Mesothelial cell of epicardium (in vitro differentiated cells): ENCODE results near the gene CELF1. TPM values are rescaled to one million over a fixed set of nuclear protein-coding genes. Genes with fewer than 3 reads are reported as not detected.
"Not testable (repeated sequence)": the region's sequence is repeated elsewhere in the genome, so short reads cannot be mapped to it uniquely, and the experiment has no call there.

ENCODE experiments used
- DNase-seq, 2 experiments: peaks; one replicate each; pipeline ENCODE4 v3.0.0; 2021; ENCODE audit warnings: low spot score in 2 of 2; ENCODE audit not compliant: unreplicated experiment in 2 of 2
- H3K27ac Mint-ChIP-seq: 2 replicates; pipeline ENCODE4 v1.8.0; 2021; ENCODE audit warnings: mixed read lengths
- H3K27me3 Mint-ChIP-seq: 2 replicates; pipeline ENCODE4 v1.8.0; 2021; ENCODE audit warnings: low read depth, mixed read lengths
- H3K36me3 Mint-ChIP-seq: 2 replicates; pipeline ENCODE4 v1.8.0; 2021; ENCODE audit warnings: mixed read lengths
- H3K4me1 Mint-ChIP-seq: 2 replicates; pipeline ENCODE4 v1.8.0; 2021; ENCODE audit warnings: mixed read lengths
- H3K4me3 Mint-ChIP-seq: 2 replicates; pipeline ENCODE4 v1.8.0; 2021; ENCODE audit warnings: mild to moderate bottlenecking, moderate library complexity, mixed read lengths
- H3K9me3 Mint-ChIP-seq: 2 replicates; pipeline ENCODE4 v1.8.0; 2021; ENCODE audit warnings: mixed read lengths
- CTCF ChIP-seq: fragments of 200-600 bp; sonication (generic); IDR thresholded peaks from one replicate; pipeline ENCODE4 v1.5.0; 2021; ENCODE audit warnings: antibody characterized with exemption; ENCODE audit not compliant: unreplicated experiment
- total RNA-seq: library from RNA; stranded (reverse); gene quantifications from 3 replicates; pipeline ENCODE4 v1.2.1, GENCODE V29; 2021

CELF1 gene
- total RNA-seq, 1 donor from 2014 or later, result 123 TPM

DNA sequence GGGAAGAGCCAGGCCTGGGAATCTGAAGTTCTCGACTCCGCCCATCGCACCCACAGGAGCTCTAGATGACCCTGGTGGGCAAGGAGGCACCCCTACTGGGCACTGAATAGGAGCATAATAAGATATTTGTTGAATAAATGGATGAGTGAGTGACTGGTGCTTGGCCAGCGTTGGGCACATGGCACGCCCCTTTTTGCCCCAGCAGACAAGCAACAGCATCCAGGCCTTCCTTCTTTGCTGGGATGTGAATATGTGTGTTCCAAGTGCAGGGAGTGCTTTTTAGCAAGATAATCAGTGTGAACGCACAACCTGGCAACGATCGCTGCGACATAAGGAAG is 443 bp upstream of the CELF1 start:
- H3K27me3 Mint-ChIP-seq, result no peaks in the 10 kb centered on the region
- peak overlapping the region; percentile 97 for H3K27ac Mint-ChIP-seq
- TF ChIP-seq CTCF, result peak; percentile 47
- H3K36me3 Mint-ChIP-seq, result no peaks in the 10 kb centered on the region
- peak overlapping the region; percentile 86 for H3K4me3 Mint-ChIP-seq
- H3K9me3 Mint-ChIP-seq, result no peaks in the 10 kb centered on the region
- H3K4me1 Mint-ChIP-seq, result peaks cover 18% of the 10 kb centered on the region
- no peak for DNase-seq

DNA sequence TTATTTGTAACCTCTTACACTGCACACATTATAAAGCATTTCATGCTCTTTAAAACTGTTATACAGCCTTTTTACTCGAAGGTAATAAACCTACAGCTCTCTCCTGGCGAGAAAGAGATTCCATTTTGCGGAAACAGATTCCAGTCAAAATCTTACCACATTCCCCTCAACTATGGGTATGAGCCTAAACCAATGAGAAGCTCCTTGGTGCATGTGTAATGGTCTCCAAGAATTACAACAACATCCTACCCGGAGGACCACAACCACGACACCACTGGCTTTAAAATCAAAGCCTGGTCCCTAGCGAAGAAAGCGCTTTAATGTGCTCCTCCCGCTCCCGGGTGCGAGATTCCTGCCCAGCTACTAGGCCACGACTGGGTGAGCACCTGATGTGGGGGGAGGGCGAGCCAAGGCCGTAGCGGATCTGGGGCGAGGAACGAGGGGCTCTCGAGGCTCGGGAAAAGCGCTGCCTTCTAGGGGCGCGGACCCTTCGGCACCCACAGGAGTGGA is 821 bp downstream of the CELF1 start:
- Mint-ChIP-seq H3K4me3 (peak overlapping the region; percentile 96), H3K27ac (peak overlapping the region; percentile 99), H3K36me3 (peaks cover 5% of the 10 kb centered on the region), H3K9me3 (no peaks in the 10 kb centered on the region), H3K27me3 (no peaks in the 10 kb centered on the region), H3K4me1 (peaks cover 18% of the 10 kb centered on the region)
- DNase-seq, result no peak
- TF ChIP-seq CTCF, result no peak

DNA sequence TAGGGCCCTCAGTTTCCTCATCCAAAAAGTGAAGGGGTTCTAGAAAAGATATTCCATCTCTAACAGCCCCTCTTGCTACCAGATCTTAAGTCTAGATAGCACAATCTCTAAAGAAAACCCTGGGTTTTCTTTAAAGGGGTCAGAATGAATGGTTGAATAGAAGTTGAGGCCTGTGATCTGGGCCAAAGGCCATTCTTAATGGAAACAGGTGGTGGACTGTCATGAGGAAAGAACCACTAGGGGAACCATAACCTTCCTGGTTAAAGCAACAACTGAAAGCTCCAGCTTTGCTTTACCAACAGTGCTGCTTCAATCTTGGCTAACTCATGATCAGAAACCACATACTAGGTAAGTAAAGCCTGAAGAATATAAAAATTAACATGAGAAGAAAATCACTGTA is 1.8 kb downstream of the CELF1 start:
- peaks cover 18% of the 10 kb centered on the region for H3K4me1 Mint-ChIP-seq
- peak overlapping the region; percentile 99 for H3K27ac Mint-ChIP-seq
- H3K36me3 Mint-ChIP-seq, result peaks cover 6% of the 10 kb centered on the region
- H3K4me3 Mint-ChIP-seq, result peak overlapping the region; percentile 96
- H3K9me3 Mint-ChIP-seq, result no peaks in the 10 kb centered on the region
- no peak for TF ChIP-seq CTCF
- DNase-seq, result no peak
- no peaks in the 10 kb centered on the region for H3K27me3 Mint-ChIP-seq

DNA sequence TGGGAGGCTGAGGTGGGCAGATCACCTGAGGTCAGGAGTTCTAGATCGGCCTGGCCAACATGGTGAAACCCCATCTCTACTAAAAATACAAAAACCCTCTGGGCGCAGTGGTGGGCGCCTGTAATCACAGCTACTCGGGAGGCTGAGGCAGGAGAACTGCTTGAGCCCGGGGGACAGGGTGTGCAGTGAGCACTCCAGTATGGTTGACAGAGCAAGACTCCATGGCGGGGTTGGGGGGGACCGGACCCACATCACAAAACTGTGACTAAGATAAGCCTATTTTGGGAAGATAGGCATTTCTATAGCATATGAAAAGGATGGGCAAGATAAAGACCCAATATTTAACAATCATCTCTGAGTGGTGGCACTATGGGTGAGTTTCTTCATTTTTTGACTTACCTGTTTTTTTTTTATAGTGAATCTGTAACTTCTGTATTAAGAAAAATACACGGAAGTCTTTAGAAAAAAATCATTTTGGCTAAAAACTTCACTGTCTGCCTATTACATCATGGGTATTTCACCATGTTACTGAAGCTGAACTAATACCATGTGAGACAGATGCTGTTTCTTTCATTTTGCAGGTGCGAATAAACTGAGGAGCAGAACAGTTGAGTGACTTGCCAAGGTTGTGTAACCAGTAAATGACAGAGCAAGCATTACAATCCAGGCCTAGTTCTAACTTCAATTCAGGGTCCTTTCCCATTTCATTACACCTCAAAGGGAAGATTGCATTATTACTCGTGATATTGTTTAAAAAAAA is 2.5 kb downstream of the CELF1 start:
- H3K4me3 Mint-ChIP-seq, result peak overlapping the region; percentile 0
- no peak for TF ChIP-seq CTCF

DNA sequence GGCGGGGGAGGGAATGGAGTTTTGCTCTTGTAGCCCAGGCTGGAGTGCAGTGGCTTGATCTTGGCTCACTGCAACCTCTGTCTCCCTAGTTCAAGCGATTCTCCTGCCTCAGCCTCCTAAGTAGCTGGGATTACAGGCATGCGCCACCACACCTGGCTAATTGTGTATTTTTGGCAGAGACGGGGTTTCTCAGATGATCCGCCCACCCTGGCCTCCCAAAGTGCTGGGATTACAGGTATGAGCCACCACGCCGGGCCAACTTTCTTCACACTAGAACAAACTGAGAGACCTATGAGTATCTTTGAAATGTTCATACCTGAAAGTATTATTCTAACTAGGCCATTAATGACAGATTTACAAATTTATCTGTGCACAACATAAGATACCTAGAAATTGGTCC is 6.7 kb downstream of the CELF1 start:
- not testable (repeated sequence) for H3K27ac Mint-ChIP-seq, H3K27me3 Mint-ChIP-seq, H3K36me3 Mint-ChIP-seq, H3K4me3 Mint-ChIP-seq, DNase-seq, H3K9me3 Mint-ChIP-seq
- peaks cover 11% of the 10 kb centered on the region for H3K4me1 Mint-ChIP-seq

More for the DNA sequence above, 2.5 kb downstream of the CELF1 start:
- DNase-seq, result no peak
- H3K27me3 Mint-ChIP-seq, result no peaks in the 10 kb centered on the region
- no peaks in the 10 kb centered on the region for H3K9me3 Mint-ChIP-seq
- peaks cover 18% of the 10 kb centered on the region for H3K4me1 Mint-ChIP-seq
- H3K27ac Mint-ChIP-seq, result peak overlapping the region; percentile 99
- H3K36me3 Mint-ChIP-seq, result peaks cover 6% of the 10 kb centered on the region

DNA sequence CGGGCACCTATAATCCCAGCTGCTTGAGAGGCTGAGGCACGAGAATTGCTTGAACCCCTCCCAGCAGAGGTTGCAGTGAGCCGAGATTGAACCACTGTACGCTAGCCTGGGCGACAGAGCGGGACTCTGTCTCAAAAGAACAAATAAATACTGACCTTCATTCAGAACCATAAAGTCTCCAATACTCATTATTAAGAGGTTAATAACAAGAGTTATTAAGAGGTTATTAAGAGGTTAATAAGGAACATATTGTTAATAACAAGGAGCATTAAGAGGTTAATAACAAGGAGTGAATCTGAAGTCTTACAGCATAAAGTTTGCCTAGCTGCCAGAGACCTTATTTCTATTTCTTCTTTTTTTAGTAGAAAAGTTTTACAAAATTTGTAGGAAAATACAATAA is 7.6 kb downstream of the CELF1 start:
- TF ChIP-seq CTCF, result no peak
- no peak for DNase-seq
- Mint-ChIP-seq H3K9me3 (no peaks in the 10 kb centered on the region), H3K27ac (no peak overlapping the region), H3K36me3 (peaks cover 6% of the 10 kb centered on the region), H3K4me3 (no peak overlapping the region), H3K4me1 (peaks cover 12% of the 10 kb centered on the region), H3K27me3 (no peaks in the 10 kb centered on the region)
